Liver (tissue), 9 donors: ENCODE data around the gene RAB3A. TPM values are rescaled to one million over a fixed set of nuclear protein-coding genes. Genes with fewer than 3 reads are reported as not detected.
A peak's percentile ranks its signal among the peaks of the same experiment; 100 is the strongest.

ENCODE experiments used
- DNase-seq: peaks from one replicate; pipeline ENCODE4 v3.0.0-alpha.2; 2017; ENCODE audit warnings: low spot score
- H3K27ac ChIP-seq, 2 donors: one replicate each; pipeline ENCODE4 v1.7.0; 2013; ENCODE audit warnings: inconsistent platforms in 2 of 2, low read length in 2 of 2, control low read depth in 1 of 2, low read depth in 1 of 2, mild to moderate bottlenecking in 1 of 2
- H3K27me3 ChIP-seq, 4 donors: one replicate each; pipeline versions ENCODE4 v1.6.1 to v1.7.0; 2013; ENCODE audit warnings: low read length in 3 of 4, inconsistent platforms in 1 of 4, mild to moderate bottlenecking in 1 of 4, moderate library complexity in 1 of 4; ENCODE audit not compliant: control insufficient read depth in 4 of 4, insufficient read depth in 4 of 4
- H3K36me3 ChIP-seq, 4 donors: one replicate each; pipeline versions ENCODE4 v1.6.1 to v1.7.0; 2013; ENCODE audit warnings: low read length in 3 of 4, mild to moderate bottlenecking in 3 of 4, low read depth in 1 of 4, moderate library complexity in 1 of 4; ENCODE audit not compliant: control insufficient read depth in 4 of 4, insufficient read depth in 3 of 4
- H3K4me1 ChIP-seq, 4 donors: one replicate each; pipeline versions ENCODE4 v1.6.1 to v1.7.0; 2013; ENCODE audit warnings: low read length in 3 of 4, mild to moderate bottlenecking in 3 of 4, moderate library complexity in 1 of 4; ENCODE audit not compliant: control insufficient read depth in 4 of 4, insufficient read depth in 4 of 4
- H3K4me3 ChIP-seq, 3 donors: one replicate each; pipeline versions ENCODE4 v1.6.1 to v1.7.0; 2013; ENCODE audit warnings: low read length in 3 of 3, control low read depth in 1 of 3, low read depth in 1 of 3, mild to moderate bottlenecking in 1 of 3
- H3K9ac ChIP-seq, 2 donors: one replicate each; pipeline ENCODE4 v1.7.0; 2013; ENCODE audit warnings: low read length in 2 of 2, mild to moderate bottlenecking in 2 of 2, moderate library complexity in 2 of 2, control low read depth in 1 of 2, low read depth in 1 of 2
- H3K9me3 ChIP-seq, 4 donors: one replicate each; pipeline versions ENCODE4 v1.6.1 to v1.7.0; 2013; ENCODE audit warnings: low read length in 3 of 4; ENCODE audit not compliant: control insufficient read depth in 4 of 4
- ATF3 ChIP-seq: IDR thresholded peaks from 2 replicates; pipeline ENCODE4 v1.6.1; 2016; ENCODE audit warnings: antibody characterized with exemption
- CTCF ChIP-seq: fragments of 150-350 bp; IDR thresholded peaks from 2 replicates; pipeline ENCODE4 v1.5.1; 2017; ENCODE audit warnings: improper control_type of control experiment, low read depth, low read length; ENCODE audit not compliant: missing input control
- EGR1 ChIP-seq, 2 donors: IDR thresholded peaks; 2 replicates each; pipeline ENCODE4 v1.6.1; 2016 to 2018; ENCODE audit warnings: antibody characterized with exemption in 2 of 2, low read depth in 2 of 2
- FOXA1 ChIP-seq: IDR thresholded peaks from 2 replicates; pipeline ENCODE4 v1.6.1; 2016; ENCODE audit warnings: antibody characterized with exemption
- FOXA2 ChIP-seq: IDR thresholded peaks from 2 replicates; pipeline ENCODE4 v1.6.1; 2016; ENCODE audit warnings: antibody characterized with exemption
- GABPA ChIP-seq, 2 donors: IDR thresholded peaks in 1 of 2; conservative IDR thresholded peaks in 1 of 2; 2 replicates each; pipeline ENCODE4 v1.6.1; 2016; ENCODE audit warnings: antibody characterized with exemption in 2 of 2, mild to moderate bottlenecking in 1 of 2, moderate library complexity in 1 of 2
- HNF4A ChIP-seq, 2 donors: conservative IDR thresholded peaks; 2 replicates each; pipeline ENCODE4 v1.6.1; 2016; ENCODE audit warnings: antibody characterized with exemption in 2 of 2, mild to moderate bottlenecking in 2 of 2
- HNF4G ChIP-seq: IDR thresholded peaks from 2 replicates; pipeline ENCODE4 v1.6.1; 2016; ENCODE audit warnings: antibody characterized with exemption
- JUND ChIP-seq, 2 donors: IDR thresholded peaks; 2 replicates each; pipeline ENCODE4 v1.6.1; 2016; ENCODE audit warnings: antibody characterized with exemption in 2 of 2
- MAX ChIP-seq: IDR thresholded peaks from 2 replicates; pipeline ENCODE4 v1.6.1; 2016; ENCODE audit warnings: antibody characterized with exemption
- NR2F2 ChIP-seq: IDR thresholded peaks from 2 replicates; pipeline ENCODE4 v1.6.1; 2016; ENCODE audit warnings: antibody characterized with exemption
- RAD21 ChIP-seq, 2 donors: IDR thresholded peaks; 2 replicates each; pipeline ENCODE4 v1.6.1; 2016; ENCODE audit warnings: antibody characterized with exemption in 2 of 2, mild to moderate bottlenecking in 2 of 2
- REST ChIP-seq: IDR thresholded peaks from 2 replicates; pipeline ENCODE4 v1.6.1; 2016; ENCODE audit warnings: antibody characterized with exemption, mild to moderate bottlenecking
- RXRA ChIP-seq, 2 donors: IDR thresholded peaks; 2 replicates each; pipeline ENCODE4 v1.6.1; 2017 to 2018; ENCODE audit warnings: antibody characterized with exemption in 2 of 2, mild to moderate bottlenecking in 1 of 2
- SP1 ChIP-seq: IDR thresholded peaks from 2 replicates; pipeline ENCODE4 v1.6.1; 2018; ENCODE audit warnings: antibody characterized with exemption, mild to moderate bottlenecking
- YY1 ChIP-seq: IDR thresholded peaks from 2 replicates; pipeline ENCODE4 v1.6.1; 2016; ENCODE audit warnings: antibody characterized with exemption, mild to moderate bottlenecking
- ZBTB33 ChIP-seq: IDR thresholded peaks from 2 replicates; pipeline ENCODE4 v1.6.1; 2016; ENCODE audit warnings: antibody characterized with exemption
- WGBS: extraction: QIAGEN DNeasy Blood & Tissue Kit; methylation state at CpG from one replicate; pipeline ENCODE4 v1.1.7; 2013; 5-methylcytosine and 5-hydroxymethylcytosine counted together
- polyA plus RNA-seq, 2 donors: library from polyadenylated mRNA; stranded (reverse) in 1 of 2; unstranded in 1 of 2; fragments of 200-250 nt in 1 of 2; fragments of >200 nt in 1 of 2; fragmentation: Nextera tagmentation in 1 of 2; extraction: Ambion mirVana in 1 of 2; gene quantifications; one replicate each; pipeline versions ENCODE4 v1.2.1 to v1.2.3, GENCODE V29; 2013 to 2015
- total RNA-seq, 2 donors: library from RNA; depleted of rRNA; stranded (reverse); fragments of >200 nt; gene quantifications; one replicate each; pipeline ENCODE4 v1.2.3, GENCODE V29; 2014
- donor health status: healthy.
- donor health status: healthy.
- donor health status: healthy.
- donor health status: healthy.
- donor health status: healthy.

RAB3A gene
- total and polyA plus RNA-seq, 4 donors, result 0.33 to 1.7 (median 0.79) TPM

- TF ChIP-seq RAD21 (IDR thresholded peaks at IDR 0.05) (no peak), JUND (IDR thresholded peaks at IDR 0.05) (no peak), YY1 (no peak), ZBTB33 (no peak), RXRA (IDR thresholded peaks at IDR 0.05) (no peak), GABPA (IDR thresholded peaks at IDR 0.05 in 1 of 2, conservative IDR thresholded peaks at IDR 0.05 in 1 of 2) (no peak), HNF4G (no peak), REST (no peak)
- Histone ChIP-seq H3K4me1 (peaks cover 7 to 20% (median 13%) of the 10 kb centered on the region in 4 donors), H3K4me3 (peak overlapping the region; percentile 62 to 85 (median 71)), H3K36me3 (peaks cover 0 to 5% (median 1%) of the 10 kb centered on the region in 4 donors), H3K9ac (no peak overlapping the region), H3K27ac (peak overlapping the region in 1 of 2 donors; percentile 28), H3K9me3 (no peaks in the 10 kb centered on the region), H3K27me3 (no peaks in the 10 kb centered on the region)
- DNase-seq, result no peak
- WGBS, result 2% methylated on average over 38 of the region's 38 CpGs
Measured at GRCh38 chr19:18203408-18203862, 407 bp downstream of the RAB3A start.

GRCh38 chr19:18202778-18203407 is 949 bp downstream of the RAB3A start:
- TF ChIP-seq YY1, result no peak
- no peak for TF ChIP-seq RXRA (IDR thresholded peaks at IDR 0.05)
- TF ChIP-seq HNF4A (conservative IDR thresholded peaks at IDR 0.05), result no peak
- TF ChIP-seq FOXA2, result no peak
- no peak for TF ChIP-seq SP1
- TF ChIP-seq ATF3, result no peak
- TF ChIP-seq GABPA (IDR thresholded peaks at IDR 0.05 in 1 of 2, conservative IDR thresholded peaks at IDR 0.05 in 1 of 2), result no peak
- TF ChIP-seq ZBTB33, result no peak
- peak; percentile 16 for TF ChIP-seq CTCF
- no peak for TF ChIP-seq MAX
- peak in 1 of 2 donors; percentile 42 for TF ChIP-seq RAD21 (IDR thresholded peaks at IDR 0.05)
- TF ChIP-seq FOXA1, result no peak
- TF ChIP-seq EGR1 (IDR thresholded peaks at IDR 0.05; ENCODE audit: low read depth in 2 of 2), result no peak
- no peak for TF ChIP-seq NR2F2
- no peak for TF ChIP-seq REST
- H3K36me3 ChIP-seq, result peaks cover 0 to 7% (median 4%) of the 10 kb centered on the region in 4 donors
- no peak for DNase-seq
- no peaks in the 10 kb centered on the region for H3K9me3 ChIP-seq
- peaks cover 7 to 20% (median 13%) of the 10 kb centered on the region in 4 donors for H3K4me1 ChIP-seq
- H3K27me3 ChIP-seq, result no peaks in the 10 kb centered on the region
- no peak overlapping the region for H3K27ac ChIP-seq
- 17% methylated on average over 32 of the region's 32 CpGs for WGBS
- H3K4me3 ChIP-seq, result peak overlapping the region; percentile 62 to 85 (median 71)
- H3K9ac ChIP-seq, result no peak overlapping the region
